Transverse colon (tissue), 4 donors: Measurements from ENCODE around the gene ZYG11B. TPM values are rescaled to one million over a fixed set of nuclear protein-coding genes. Genes with fewer than 3 reads are reported as not detected.
"Not testable (repeated sequence)": the region's sequence is repeated elsewhere in the genome, so short reads cannot be mapped to it uniquely, and the experiment has no call there.

ENCODE experiments used
- DNase-seq: peaks from one replicate; pipeline ENCODE4 v3.0.0-alpha.2; 2019
- H3K27ac ChIP-seq, 4 donors: fragments of 200-600 bp; sonication (generic); 2 replicates each; pipeline ENCODE4 v1.5.1; 2016 to 2018; ENCODE audit warnings: inconsistent platforms in 4 of 4
- H3K27me3 ChIP-seq: fragments of 200-600 bp; sonication (generic); 2 replicates; pipeline ENCODE4 v1.5.1; 2017; ENCODE audit warnings: inconsistent platforms
- H3K36me3 ChIP-seq, 4 donors: fragments of 200-600 bp; sonication (generic); 2 replicates each; pipeline ENCODE4 v1.5.1; 2017 to 2019; ENCODE audit warnings: inconsistent platforms in 4 of 4
- H3K4me1 ChIP-seq, 4 donors: fragments of 200-600 bp; sonication (generic); 2 replicates each; pipeline ENCODE4 v1.5.1; 2017 to 2020; ENCODE audit warnings: inconsistent platforms in 4 of 4
- H3K4me3 ChIP-seq, 4 donors: fragments of 200-600 bp; sonication (generic); 1 replicate in 1 of 4; 2 replicates in 3 of 4; pipeline versions ENCODE4 v1.5.1 to v1.6.1; 2017 to 2019; ENCODE audit warnings: inconsistent platforms in 4 of 4
- H3K9me3 ChIP-seq, 2 donors: fragments of 200-600 bp; sonication (generic); 2 replicates each; pipeline ENCODE4 v1.5.1; 2017 to 2019; ENCODE audit warnings: inconsistent platforms in 2 of 2
- EP300 ChIP-seq: sonication (generic); formaldehyde crosslinking; IDR thresholded peaks from one replicate; pipeline ENCODE4 v1.6.1; 2017; ENCODE audit warnings: antibody characterized with exemption, low read depth
- POLR2A ChIP-seq: fragments of 450-650 bp; IDR thresholded peaks from one replicate; pipeline ENCODE4 v1.6.1; 2016; ENCODE audit warnings: antibody characterized with exemption, mild to moderate bottlenecking, moderate library complexity
- POLR2AphosphoS5 ChIP-seq, 3 donors: sonication (generic); formaldehyde crosslinking; IDR thresholded peaks; one replicate each; pipeline ENCODE4 v1.6.1; 2016; ENCODE audit warnings: antibody characterized with exemption in 3 of 3
- WGBS, 2 donors: methylation state at CpG; one replicate each; pipeline ENCODE4 v1.1.5; 2018; ENCODE audit warnings: low coverage in 1 of 2; 5-methylcytosine and 5-hydroxymethylcytosine counted together
- in situ Hi-C, 4 donors: fragments of 200-750 bp; cut with MboI; loops; one replicate each; pipeline versions ENCODE4 v1.15.0 to v1.15.1; 2017; ENCODE audit warnings: low sequenced_read_pairs in 3 of 4, low pct_ligation_motif_present in 1 of 4, low pct_unique_long_range_greater_than_20kb in 1 of 4
- intact Hi-C: fragments of 100-400 bp; cut with DNase I; formaldehyde crosslinking; loops from one replicate; pipeline ENCODE4 v1.15.1; 2023; ENCODE audit warnings: low total_unique reads
- total RNA-seq, 4 donors: library from RNA; depleted of rRNA; stranded (reverse); fragments of >200 nt; gene quantifications; one replicate each; pipeline ENCODE4 v1.1.0, GENCODE V29; 2016
- TF ChIP-seq, protein P1 (sequence below), 5 experiments: fragments of 200-600 bp in 3 of 5; fragments of 450-650 bp in 2 of 5; sonication (generic) in 3 of 5; IDR thresholded peaks; 1 replicate in 2 of 5; 2 replicates in 3 of 5; pipeline ENCODE4 v1.5.1; 2016 to 2017; ENCODE audit warnings: antibody characterized with exemption in 5 of 5, inconsistent platforms in 3 of 5, mild to moderate bottlenecking in 2 of 5, moderate library complexity in 1 of 5

Gene ZYG11B
- total RNA-seq, 4 donors from 2014 or later: 16.9 to 75.9 (median 45.2) TPM

GRCh38 chr1:52713590-52713989, 12.7 kb upstream of the ZYG11B start:
- TF ChIP-seq POLR2AphosphoS5 (IDR thresholded peaks at IDR 0.05) (no peak), EP300 (no peak), POLR2A (no peak)
- TF ChIP-seq, protein P1, sequence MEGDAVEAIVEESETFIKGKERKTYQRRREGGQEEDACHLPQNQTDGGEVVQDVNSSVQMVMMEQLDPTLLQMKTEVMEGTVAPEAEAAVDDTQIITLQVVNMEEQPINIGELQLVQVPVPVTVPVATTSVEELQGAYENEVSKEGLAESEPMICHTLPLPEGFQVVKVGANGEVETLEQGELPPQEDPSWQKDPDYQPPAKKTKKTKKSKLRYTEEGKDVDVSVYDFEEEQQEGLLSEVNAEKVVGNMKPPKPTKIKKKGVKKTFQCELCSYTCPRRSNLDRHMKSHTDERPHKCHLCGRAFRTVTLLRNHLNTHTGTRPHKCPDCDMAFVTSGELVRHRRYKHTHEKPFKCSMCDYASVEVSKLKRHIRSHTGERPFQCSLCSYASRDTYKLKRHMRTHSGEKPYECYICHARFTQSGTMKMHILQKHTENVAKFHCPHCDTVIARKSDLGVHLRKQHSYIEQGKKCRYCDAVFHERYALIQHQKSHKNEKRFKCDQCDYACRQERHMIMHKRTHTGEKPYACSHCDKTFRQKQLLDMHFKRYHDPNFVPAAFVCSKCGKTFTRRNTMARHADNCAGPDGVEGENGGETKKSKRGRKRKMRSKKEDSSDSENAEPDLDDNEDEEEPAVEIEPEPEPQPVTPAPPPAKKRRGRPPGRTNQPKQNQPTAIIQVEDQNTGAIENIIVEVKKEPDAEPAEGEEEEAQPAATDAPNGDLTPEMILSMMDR (IDR thresholded peaks at IDR 0.05): no peak
- DNase-seq: no peak
- no peak overlapping the region for H3K4me3 ChIP-seq
- in situ Hi-C loops (loop anchor here in 1 of 4 donors (25.0 kb wide), 1 partner anchor 474 kb away; the partner anchor contains the start of gene CPT2), intact Hi-C loops (no loop called here)
- peaks cover 0 to 12% (median 2%) of the 10 kb centered on the region in 4 donors for H3K4me1 ChIP-seq
- 81 to 96% methylated on average over 4 of the region's 4 CpGs for whole genome bisulfite sequencing, 2 donors
- no peaks in the 10 kb centered on the region for H3K9me3 ChIP-seq
- H3K27me3 ChIP-seq: no peaks in the 10 kb centered on the region
- no peak overlapping the region for H3K27ac ChIP-seq
- H3K36me3 ChIP-seq: no peaks in the 10 kb centered on the region

- 92 to 95% methylated on average over 2 to 6 of the region's 6 CpGs for WGBS, 2 donors
- intact Hi-C loops, H3K9me3 ChIP-seq, H3K27me3 ChIP-seq, DNase-seq, H3K27ac ChIP-seq, H3K4me1 ChIP-seq, H3K4me3 ChIP-seq, H3K36me3 ChIP-seq: not testable (repeated sequence)
- in situ Hi-C loops: loop anchor here in 1 of 4 donors (25.0 kb wide), 1 partner anchor 472 kb away; the partner anchor contains the start of gene CPT2
These were observed 11.0 kb upstream of the ZYG11B start for GRCh38 chr1:52715296-52715695.

- Histone ChIP-seq H3K4me1 (peaks cover 9 to 19% (median 15%) of the 10 kb centered on the region in 4 donors), H3K27ac (no peak overlapping the region), H3K9me3 (no peaks in the 10 kb centered on the region), H3K4me3 (no peak overlapping the region), H3K27me3 (no peaks in the 10 kb centered on the region), H3K36me3 (no peaks in the 10 kb centered on the region)
- intact Hi-C loops (no loop called here), in situ Hi-C loops (loop anchor here in 1 of 4 donors (25.0 kb wide), 1 partner anchor 464 kb away; the partner anchor contains the start of gene CPT2)
- WGBS, 2 donors: 82 to 90% methylated on average over 2 to 4 of the region's 4 CpGs
- TF ChIP-seq EP300 (no peak), POLR2AphosphoS5 (IDR thresholded peaks at IDR 0.05) (no peak), POLR2A (no peak)
- TF ChIP-seq, protein P1 (IDR thresholded peaks at IDR 0.05): no peak
- DNase-seq: no peak
These were observed 3.0 kb upstream of the ZYG11B start for GRCh38 chr1:52723260-52723659.

- intact Hi-C loops (no loop called here), in situ Hi-C loops (no loop called here)
- Histone ChIP-seq H3K9me3 (no peaks in the 10 kb centered on the region), H3K4me1 (peaks cover 9 to 26% (median 18%) of the 10 kb centered on the region in 4 donors), H3K36me3 (no peaks in the 10 kb centered on the region), H3K27me3 (no peaks in the 10 kb centered on the region), H3K27ac (peak overlapping the region; percentile 88 to 98 (median 94)), H3K4me3 (peak overlapping the region; percentile 22 to 97 (median 86))
- 4 to 7% methylated on average over 5 to 6 of the region's 6 CpGs for WGBS, 2 donors
- no peak for DNase-seq
- TF ChIP-seq POLR2AphosphoS5 (IDR thresholded peaks at IDR 0.05): no peak
- no peak for TF ChIP-seq POLR2A
- TF ChIP-seq, protein P1 (IDR thresholded peaks at IDR 0.05): no peak
- no peak for TF ChIP-seq EP300
These were observed 369 bp upstream of the ZYG11B start for GRCh38 chr1:52725903-52726264.

DNA sequence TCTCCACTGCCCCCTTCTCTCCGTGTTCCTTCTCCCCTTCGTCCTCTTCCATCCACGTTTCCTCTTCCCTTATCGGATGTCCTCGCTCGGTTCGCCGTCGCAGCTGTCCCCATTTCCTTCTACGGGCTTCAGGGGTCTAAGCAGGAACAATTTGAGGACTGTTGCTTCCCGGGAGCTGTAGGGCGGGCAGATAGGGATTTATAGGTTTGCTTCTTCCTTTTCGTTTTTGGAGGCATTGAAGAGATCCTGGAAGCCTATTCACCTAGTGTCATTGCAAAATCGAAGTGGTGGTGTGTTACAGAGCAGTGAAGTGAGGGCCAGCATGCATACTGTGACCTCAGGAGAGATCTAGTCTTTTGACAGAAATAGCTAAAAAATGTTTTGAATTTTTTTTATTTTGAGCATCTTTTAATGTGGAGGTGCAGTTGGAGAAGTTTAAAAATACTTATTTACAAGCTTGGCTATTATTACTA, 897 bp downstream of the ZYG11B start:
- Histone ChIP-seq H3K4me1 (peaks cover 9 to 26% (median 18%) of the 10 kb centered on the region in 4 donors), H3K9me3 (no peaks in the 10 kb centered on the region), H3K27me3 (no peaks in the 10 kb centered on the region), H3K4me3 (peak overlapping the region; percentile 79 to 97 (median 92)), H3K27ac (peak overlapping the region; percentile 88 to 98 (median 94)), H3K36me3 (peaks cover 0 to 5% (median 0%) of the 10 kb centered on the region in 4 donors)
- TF ChIP-seq EP300 (no peak), POLR2AphosphoS5 (IDR thresholded peaks at IDR 0.05) (no peak), POLR2A (no peak)
- TF ChIP-seq, protein P1 (IDR thresholded peaks at IDR 0.05): no peak
- intact Hi-C loops (no loop called here), in situ Hi-C loops (no loop called here)
- WGBS, 2 donors: 1 to 3% methylated on average over 8 to 14 of the region's 14 CpGs
- peak; percentile 23 for DNase-seq
